Measurements from ENCODE around the gene ZFR2.
"Not testable (repeated sequence)": the region's sequence is repeated elsewhere in the genome, so short reads cannot be mapped to it uniquely, and the experiment has no call there.

ZFR2 gene

DNA sequence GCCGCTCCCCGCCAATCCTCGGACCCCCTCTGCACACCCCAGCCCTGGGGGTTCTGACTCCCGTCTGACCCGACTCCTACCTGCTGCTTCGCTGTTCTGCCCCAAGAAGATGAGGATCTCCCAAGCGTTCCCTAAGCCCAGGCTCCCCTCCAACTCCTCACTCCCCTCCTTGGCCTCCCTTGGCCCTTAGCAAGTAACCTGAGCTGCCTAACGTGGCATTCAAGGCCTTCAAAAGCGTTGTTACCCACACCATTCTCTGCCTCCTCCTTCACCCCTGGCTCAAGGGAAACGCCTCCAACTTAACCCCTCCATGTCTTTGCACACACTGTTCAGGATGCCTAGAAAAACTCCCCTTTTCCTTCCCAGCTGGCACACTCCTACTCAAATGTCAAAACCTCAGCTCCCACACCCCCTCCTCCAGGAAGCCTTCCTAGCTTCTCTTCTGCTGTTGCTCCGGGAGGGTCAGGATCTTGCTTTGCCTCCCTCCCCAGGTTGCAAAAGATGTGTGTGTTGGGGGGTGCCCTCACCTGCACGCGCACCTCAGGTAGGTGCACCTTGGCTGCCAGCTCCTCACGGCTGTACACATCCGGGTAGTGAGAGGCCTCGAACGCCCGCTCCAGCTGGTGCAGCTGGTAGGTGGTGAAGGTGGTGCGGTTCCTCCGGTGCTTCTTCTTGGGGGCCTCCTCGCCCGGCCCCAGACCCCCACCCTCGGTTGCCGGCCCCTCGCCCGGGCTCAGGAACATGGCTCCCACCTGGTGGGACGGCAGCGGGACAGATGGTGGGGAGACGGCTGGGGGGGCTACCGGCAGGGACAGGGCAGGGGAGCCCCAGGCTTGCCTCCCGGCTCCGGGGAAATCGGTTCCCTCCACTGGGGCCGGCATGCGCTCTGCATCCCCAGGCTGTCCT lies 97.6 kb downstream of the ZFR2 start:
- no peak for DNase-seq (ENCODE audit: low spot score)

DNA sequence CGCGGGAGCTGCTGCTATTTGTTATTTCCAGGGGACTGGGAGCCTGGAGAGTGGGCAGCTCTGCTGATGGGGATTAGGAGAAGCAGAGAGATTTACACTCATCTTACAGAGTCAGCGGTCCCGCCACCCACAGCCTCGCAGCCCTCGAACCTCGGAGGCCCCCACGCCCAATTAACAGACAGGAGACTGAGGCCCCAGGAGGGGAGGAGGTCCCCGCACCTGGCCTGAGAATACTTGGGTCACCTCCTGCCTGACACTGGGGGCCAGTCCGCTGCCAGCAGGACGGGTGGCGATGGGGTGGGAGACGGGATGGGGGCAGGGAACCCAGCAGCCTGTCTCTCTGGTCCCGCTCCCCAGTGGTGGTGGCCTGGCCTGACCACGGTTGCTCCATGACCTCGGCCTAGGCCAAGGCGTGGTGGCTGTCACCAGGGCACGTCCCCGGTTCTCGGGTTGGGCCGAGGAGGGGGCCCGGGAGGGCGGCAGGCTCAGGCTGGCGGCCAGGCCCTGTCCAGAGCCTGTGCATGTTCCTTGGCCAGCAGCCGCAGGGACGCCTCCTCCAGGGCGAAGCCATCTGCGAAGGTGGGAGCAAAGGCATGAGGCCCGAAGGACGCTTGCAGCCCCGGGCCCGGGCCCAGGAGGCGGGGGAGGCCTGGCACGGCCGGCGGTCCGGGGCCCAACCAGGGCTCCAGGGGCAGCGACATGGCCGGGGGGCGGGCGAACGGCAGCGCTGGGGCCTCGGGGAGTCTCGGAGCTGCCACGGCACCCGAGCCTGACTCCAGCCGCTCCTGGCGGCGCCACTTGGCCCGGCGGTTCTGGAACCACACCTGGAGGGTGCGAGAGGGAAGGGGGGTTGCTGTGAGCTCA lies 98.5 kb downstream of the ZFR2 start:
- DNase-seq (ENCODE audit: low spot score), result no peak

DNA sequence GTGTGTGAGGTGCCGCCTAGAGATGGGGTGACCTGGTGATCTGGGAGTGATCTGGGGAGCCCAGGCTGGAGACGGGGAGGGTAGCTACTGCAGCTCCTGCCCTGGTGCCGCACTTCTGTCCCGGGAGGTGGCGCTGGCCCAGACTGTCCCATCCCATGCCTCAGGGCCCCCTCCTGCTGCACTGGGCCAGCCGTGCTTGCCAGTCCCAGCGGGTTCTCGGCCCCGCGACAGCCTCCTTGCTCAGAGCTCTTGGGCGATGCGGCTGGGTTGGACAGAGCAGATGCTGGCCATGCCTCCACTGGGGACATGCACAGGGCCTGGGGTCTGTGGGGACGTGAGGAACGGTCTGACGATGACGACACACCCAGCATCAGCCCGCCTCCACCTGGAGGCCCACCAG lies 99.3 kb downstream of the ZFR2 start:
- DNase-seq (ENCODE audit: low spot score), result no peak

DNA sequence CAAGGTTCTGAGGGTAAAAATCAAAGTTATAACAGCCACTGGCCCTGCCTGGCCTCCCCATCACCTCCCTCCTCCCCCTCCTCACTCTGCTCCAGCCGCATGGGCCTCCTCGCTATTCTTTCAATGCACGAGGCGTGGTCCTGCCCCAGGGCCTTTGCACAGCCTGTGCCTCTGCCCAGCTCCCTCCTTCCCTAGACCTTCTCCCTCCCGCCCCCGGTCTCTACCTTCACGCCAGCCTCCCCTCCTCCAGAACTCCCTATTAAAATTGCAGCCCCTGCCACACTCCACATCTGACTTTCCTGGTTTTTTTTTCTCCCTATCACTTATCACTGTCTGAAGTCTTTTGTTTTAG lies 100.1 kb downstream of the ZFR2 start:
- DNase-seq (ENCODE audit: low spot score), result no peak

DNA sequence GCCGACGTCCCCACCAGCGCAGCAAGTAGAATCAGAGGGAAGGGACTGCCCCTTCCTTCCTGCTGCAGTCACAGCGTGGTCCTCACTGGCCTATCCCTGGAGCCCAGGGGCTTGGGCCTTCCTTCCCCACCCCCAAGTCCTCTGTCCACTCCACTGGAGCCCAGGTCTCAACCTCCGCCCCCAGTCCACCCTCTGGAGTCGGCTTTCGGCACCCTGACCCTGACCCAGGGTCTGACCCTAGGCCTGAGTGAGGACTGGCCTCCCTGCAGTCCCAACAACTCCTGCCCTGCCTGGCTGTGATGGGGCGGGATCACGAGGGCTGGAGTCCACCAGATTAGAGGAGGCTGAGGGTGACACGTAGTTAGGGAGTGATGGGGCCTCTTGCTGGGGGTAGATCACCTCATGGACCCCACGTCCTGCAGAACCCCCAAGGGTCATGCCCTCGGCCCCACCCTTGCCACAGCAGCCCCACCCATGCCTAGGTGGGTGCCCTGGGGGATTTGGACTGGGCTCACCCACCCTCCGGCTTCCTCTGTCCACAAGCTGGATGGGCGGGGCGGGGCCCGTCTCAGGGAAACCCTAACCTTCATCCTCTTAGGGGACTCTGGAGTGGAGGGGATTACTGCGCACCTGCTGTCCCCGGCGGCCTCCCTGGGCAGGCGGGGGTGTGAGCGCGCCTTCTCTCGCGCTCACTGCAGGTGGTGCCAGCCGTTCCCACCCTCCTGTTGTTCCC lies 100.7 kb downstream of the ZFR2 start:
- no peak for DNase-seq (ENCODE audit: low spot score)

DNA sequence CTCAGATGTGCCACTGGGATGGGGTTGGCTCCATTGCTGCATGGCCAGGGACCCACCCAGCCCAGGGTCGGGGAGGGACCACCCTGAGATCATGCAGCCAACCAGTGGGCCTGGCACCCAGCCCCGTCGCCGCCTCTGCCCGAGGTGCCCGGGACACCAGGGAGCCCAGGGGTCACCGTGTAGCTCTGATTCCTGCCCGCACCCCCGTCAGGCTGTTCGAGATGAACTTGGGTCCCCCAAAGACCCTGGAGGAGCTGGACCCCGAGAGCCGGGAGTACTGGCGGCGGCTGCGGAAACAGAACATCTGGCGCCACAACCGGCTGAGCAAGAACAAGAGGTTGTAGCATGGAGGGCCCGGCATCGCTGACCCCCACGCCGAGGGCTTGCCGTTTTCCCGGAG lies 101.8 kb downstream of the ZFR2 start:
- DNase-seq (ENCODE audit: low spot score), result no peak

DNA sequence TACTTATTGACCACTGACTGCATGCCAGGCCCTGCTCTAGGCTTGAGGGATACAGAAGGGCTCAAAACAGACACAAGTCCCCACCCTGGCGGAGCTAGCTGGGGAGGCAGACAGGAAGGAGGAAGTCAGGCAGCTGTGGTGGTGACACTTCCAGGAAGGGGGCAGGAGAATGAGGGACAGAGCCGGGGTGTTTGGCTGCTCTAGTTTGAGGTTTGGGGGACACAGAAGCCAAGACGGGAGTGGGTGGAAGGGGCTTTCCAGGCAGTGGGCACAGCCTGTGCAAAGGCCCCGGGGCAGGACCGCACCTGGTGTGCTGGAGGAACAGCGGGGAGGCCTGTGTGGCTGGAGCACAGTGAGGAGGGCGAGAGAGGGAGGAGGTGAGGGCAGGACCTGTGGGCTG lies 102.3 kb downstream of the ZFR2 start:
- no peak for DNase-seq (ENCODE audit: low spot score)

DNA sequence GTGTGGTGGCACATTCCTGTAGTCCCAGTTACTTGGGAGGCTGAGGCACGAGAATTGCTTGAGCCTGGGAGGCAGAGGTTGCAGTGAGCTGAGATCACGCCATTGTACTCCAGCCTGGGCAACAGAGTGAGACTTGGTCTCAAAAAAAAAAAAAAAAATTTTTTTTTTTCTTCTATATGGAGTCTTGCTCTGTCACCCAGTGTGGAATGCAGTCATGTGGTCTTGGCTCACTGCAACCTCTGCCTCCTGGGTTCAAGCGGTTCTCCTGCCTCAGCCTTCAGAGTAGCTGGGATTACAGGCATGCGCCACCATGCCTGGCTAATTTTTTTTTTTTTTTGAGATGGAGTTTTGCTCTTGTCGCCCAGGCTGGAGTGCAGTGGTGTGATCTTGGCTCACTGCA lies 103.1 kb downstream of the ZFR2 start:
- DNase-seq (ENCODE audit: low spot score), result not testable (repeated sequence)

DNA sequence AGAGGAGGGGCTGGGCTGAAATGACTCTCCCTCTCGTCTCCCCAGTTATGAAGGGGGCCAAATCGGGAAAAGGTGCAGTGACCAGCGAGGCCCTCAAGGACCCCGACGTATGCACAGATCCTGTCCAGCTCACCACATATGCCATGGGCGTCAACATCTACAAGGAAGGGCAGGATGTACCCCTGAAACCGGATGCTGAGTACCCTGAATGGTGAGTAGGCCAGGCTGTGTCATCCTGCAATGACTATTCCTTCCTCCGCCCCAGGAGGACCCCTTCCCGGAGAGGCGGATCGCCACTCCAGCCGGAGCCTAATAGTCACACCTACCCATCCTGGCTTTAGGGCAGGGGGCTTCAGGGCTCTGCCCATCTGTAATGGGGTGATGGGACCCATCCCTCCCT lies 103.7 kb downstream of the ZFR2 start:
- DNase-seq (ENCODE audit: low spot score), result no peak

DNA sequence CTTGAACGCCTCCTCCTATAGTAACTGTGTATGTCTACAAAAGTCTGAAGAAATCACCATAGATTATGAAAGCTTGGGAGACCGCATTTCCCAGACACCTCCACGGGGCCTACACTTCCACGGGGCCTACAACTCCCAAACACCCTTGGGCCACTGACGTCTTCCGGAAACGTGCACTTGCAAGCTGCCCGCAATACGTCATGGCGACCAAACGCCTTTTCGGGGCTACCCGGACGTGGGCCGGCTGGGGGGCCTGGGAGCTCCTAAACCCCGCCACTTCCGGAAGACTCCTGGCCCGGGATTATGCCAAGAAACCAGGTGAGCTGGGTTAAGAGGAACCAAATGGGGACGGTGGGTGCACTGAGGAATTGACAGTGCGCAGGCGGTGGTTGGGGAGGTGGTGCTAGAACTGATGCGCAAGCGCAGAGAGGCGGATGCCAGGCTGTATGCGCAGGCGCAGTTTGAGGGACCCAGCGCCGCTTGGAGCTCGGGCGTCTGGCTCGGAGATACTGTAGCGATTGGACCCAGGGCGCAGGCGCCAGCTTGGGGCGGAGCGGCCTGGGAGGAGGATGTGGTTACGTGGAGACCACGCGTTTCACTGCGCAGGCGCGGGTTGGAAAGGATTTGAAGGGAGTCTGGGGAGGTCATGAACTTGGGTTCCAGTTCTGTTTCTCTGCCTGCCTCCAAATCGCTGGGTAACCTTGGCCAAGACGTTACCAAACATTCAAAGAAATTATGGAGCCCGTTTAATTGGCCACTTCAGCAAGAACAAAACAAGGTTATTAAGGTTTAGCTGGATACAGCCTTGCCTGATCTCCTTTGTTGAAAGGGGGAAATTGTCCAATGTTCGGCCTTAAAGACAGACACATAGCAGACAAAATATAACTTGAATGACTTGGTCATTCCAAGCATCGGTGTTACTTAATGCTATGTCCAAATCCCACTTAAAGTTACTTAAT lies 106.1 kb downstream of the ZFR2 start, which contains the start of gene MRPL54:
Gene MRPL54 (plus strand): TSS at position 182 of the 959 bp plus-strand sequence. CDS start 19 bp downstream, at position 201.
- DNase-seq (ENCODE audit: low spot score), result peak; percentile 100

DNA sequence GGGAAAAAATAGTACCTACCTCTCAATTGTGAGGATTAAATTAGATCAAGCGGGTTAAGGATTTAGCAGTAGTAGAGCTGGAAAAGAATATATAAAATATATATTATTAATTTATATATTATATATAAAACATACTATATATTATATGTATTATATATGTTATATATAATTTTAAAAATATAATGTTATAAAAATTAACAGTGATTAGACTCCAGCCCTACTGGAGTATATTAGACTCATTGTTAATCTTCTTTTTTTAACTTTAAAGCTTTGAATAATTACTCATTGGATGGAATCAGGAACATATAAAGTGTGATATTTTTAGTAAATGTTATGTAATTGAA lies 106.7 kb downstream of the ZFR2 start:
- DNase-seq (ENCODE audit: low spot score), result no peak

DNA sequence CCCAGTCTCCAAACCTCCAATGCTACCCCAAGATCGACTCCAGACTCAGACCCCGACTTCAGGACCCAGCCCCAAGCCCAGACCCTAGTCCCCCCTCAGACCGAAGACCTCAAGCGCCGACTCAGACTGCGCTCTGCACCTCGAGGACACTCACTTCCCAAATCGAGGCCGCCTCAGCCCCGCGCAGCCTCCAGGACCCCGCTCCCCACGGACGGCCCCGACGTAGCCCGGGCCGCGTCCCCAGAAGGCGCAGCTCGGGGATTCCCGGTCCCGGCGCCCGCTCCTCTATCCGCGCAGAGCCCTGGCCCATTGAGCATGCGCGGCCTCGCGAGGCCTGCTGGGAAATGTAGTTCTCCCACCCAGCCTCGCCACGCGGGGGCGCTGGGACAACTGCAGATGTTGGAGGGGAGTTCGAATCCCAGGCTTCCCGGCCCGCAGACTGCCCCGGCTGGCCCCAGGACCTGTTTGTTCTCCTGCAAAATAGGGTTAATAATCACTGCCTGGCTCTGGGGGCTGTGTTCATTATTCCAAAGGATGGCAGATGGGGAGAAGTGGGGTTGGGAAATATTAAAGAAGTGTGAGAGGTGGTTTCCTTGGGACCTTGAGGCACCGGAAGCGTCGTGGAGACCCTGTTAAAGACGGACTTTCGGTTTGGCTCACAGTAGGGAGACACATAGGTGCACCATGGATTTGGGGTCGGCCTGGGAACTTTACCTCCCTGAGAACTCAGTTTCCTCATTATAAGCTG lies 107.3 kb downstream of the ZFR2 start, which contains the start of gene APBA3:
Gene APBA3 (minus strand): TSS at position 311 of the 748 bp plus-strand sequence. CDS start 1,428 bp downstream, outside the sequence.
- DNase-seq (ENCODE audit: low spot score), result peak; percentile 95

DNA sequence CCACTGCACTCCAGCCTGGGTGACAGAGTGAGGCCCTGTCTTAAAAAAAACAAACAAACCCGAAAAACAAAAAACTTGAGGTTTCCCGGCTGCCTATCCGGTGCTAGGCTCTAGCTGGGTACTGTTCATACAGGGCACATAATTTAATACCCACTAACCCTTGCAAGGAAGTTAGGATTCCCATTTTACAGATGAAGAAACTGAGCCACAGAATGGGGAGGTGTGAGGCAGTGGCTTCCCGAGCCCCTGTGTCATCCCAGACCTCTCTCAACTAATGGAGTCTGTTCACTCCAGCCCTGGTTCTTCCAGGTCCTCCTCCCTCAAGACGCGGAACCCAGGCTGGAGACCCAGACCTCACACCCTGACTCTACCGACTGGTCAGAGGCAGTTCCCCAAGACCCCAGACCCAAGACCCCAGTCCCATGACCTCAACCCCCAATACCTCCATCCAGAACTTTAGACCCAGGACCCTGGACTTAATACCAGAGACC lies 107.9 kb downstream of the ZFR2 start:
- DNase-seq (ENCODE audit: low spot score), result no peak

DNA sequence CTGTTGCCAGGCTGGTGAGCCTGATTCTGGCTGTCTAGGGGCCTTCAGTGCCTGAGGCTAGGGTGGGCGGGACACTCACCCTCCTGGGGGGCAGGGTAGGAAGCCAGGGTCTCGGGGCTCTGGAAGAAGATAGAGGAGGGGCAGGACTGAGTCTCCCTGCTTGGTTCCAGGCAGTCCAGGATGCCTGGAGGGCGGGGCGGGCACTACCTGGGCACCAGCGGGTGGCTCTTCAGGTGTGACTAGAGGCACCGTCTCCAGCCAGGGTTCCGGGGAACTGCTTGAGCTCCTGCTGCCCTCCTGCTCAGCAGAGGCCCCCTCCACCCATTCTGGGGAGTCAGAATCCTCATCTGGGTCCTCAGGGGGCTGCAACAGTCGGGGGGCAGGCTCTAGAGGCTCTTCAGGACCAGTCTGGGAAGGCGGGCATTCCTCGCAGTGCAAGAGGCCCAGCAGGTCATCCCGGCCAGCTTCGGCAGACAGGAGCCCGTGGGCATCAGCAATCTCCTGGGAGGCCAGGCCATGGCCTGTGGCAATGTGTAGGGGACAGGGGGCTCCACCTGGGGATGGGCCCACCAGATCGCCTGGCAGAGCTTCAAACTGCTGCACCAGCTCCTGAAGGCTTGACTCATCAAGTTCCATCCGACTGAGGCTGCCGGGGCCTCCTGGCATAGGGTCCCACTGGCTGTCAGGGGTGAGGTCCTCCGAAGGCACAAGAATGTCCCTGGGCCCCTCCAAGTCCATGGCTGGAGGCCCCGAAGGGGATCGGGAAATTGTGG lies 109.2 kb downstream of the ZFR2 start:
- no peak for DNase-seq (ENCODE audit: low spot score)

DNA sequence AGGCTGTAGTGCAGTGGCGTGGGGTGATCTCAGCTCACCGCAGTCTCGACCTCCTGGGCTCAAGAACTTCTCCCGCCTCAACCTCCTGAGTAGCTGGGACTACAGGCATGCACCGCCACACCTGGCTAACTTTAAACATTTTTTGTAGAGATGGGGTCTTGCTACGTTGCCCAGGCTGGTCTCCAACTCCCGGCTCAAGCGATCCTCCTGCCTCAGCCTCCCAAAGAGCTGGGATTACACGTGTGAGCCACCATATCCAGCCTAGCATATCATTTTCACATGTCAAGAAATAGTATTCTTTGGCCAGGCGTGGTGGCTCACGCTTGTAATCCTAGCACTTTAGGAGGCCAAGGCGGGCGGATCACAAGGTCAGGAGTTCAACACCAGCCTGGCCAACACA lies 110.5 kb downstream of the ZFR2 start:
- DNase-seq (ENCODE audit: low spot score), result not testable (repeated sequence)

DNA sequence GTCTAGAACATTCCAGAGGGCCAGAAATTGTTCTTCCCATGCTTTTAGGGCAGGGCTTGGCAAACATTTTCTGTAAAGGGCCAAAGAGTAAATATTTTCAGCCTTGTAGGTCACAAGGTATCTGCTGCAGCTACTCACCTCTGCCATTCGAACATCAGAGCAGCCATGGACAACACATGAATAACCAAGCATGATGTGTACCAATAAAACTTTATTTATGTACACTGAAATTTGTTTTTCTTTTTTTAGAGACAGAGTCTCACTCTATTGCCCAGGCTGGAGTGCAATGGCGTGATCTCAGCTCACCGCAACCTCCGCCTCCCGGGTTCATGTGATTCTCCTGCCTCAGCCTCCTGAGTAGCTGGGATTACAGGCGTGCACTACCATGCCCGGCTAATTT lies 111.1 kb downstream of the ZFR2 start:
- DNase-seq (ENCODE audit: low spot score), result not testable (repeated sequence)
